ENCODE results near the gene SF1. TPM values are rescaled to one million over a fixed set of nuclear protein-coding genes. Genes with fewer than 3 reads are reported as not detected.

Gene SF1
- total and polyA plus RNA-seq, 2 of the 4 experiments (the other 2 are of a cell fraction): 56.8 to 88.0 TPM

DNA sequence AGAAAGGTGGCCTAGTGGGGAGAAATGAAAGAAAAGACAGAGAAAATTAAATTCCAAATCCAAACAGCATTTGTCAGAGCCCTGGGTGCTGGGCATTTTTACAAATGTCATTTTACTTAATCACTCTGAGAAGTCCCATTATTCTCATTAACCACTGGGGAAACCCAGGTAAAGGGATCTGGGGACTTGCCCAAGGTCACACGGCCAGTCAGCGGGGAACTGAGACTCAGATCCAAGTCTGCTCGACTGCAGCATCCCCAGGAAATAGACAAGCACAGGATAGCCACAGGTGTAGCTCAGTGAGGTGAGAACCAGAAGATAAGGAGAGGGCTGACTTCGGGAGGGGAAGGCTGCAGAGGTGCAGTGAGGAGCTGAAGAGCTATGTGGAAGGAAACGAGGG, 63.2 kb downstream of the SF1 start:
- DNase-seq (no peak), ATAC-seq (ENCODE audit: low read depth) (no peak)
- Histone ChIP-seq H2BK120ac (ENCODE audit: low read depth, low read length) (no peak overlapping the region), H3K56ac (ENCODE audit: extremely low read depth, insufficient read depth, low read length) (no peak overlapping the region), H3K9me3 (ENCODE audit: control insufficient read depth, insufficient read depth, low read length) (no peaks in the 10 kb centered on the region), H4K8ac (ENCODE audit: low read depth in 2 of 2, low read length in 2 of 2) (no peak overlapping the region), H3K4me3 (ENCODE audit: insufficient read depth, low read depth, low read length) (no peak overlapping the region), H3K79me1 (ENCODE audit: low read depth in 1 of 2, low read length in 2 of 2) (no peaks in the 10 kb centered on the region), H3K27me3 (ENCODE audit: control insufficient read depth, insufficient read depth, low read length) (peaks cover 87% of the 10 kb centered on the region), H3K23ac (ENCODE audit: low read depth, low read length) (no peak overlapping the region), H2BK15ac (ENCODE audit: low read depth, low read length) (no peak overlapping the region), H3K18ac (ENCODE audit: low read depth, low read length) (no peak overlapping the region), H2BK5ac (ENCODE audit: low read depth, low read length, poor library complexity, severe bottlenecking) (no peak overlapping the region), H2BK20ac (ENCODE audit: low read depth, low read length) (no peak overlapping the region), H4K91ac (ENCODE audit: insufficient read depth, low read depth, low read length) (no peak overlapping the region), H2AK5ac (ENCODE audit: low read depth, low read length) (no peak overlapping the region), H3K36me3 (ENCODE audit: control insufficient read depth, insufficient read depth, low read length) (no peaks in the 10 kb centered on the region), H4K5ac (ENCODE audit: low read depth, low read length) (no peak overlapping the region), H3K27ac (ENCODE audit: insufficient read depth, low read length) (no peak overlapping the region), H3K4ac (ENCODE audit: low read depth, low read length) (no peak overlapping the region), H2AK9ac (replicated peaks; ENCODE audit: low read depth, low read length, poor library complexity) (no peak overlapping the region), H3K4me1 (ENCODE audit: control insufficient read depth, insufficient read depth, low read length) (no peaks in the 10 kb centered on the region; the same call in 1 of the 2 replicates), H3K4me2 (ENCODE audit: low read depth, low read length) (no peak overlapping the region), H4K20me1 (ENCODE audit: insufficient read depth, low read length) (0 out of 2 replicates have a peak, but pooled peaks cover 3% of the 10 kb centered on the region), H3K9me1 (ENCODE audit: insufficient read depth, low read length) (0 out of 2 replicates have a peak, but pooled peaks cover 3% of the 10 kb centered on the region), H3K14ac (replicated peaks; ENCODE audit: low read depth, low read length) (no peak overlapping the region), H3K9ac (ENCODE audit: low read depth, low read length) (no peak overlapping the region), H2AFZ (replicated peaks; ENCODE audit: low read length, poor library complexity) (no peak overlapping the region)
- dilution Hi-C loops (cut with HindIII; ENCODE audit: low sequenced_read_pairs, unreplicated experiment) (no loop called here), in situ Hi-C loops (cut with MboI; ENCODE audit: low sequenced_read_pairs) (no loop called here), intact Hi-C loops (cut with micrococcal nuclease) (no loop called here)
- no TSS peak for BruUV-seq (replicated peaks)
- TF ChIP-seq RAD21 (IDR thresholded peaks at IDR 0.05; ENCODE audit: low read length) (no peak), POLR2A (IDR thresholded peaks at IDR 0.05; ENCODE audit: low read depth, low read length) (no peak), BHLHE40 (IDR thresholded peaks at IDR 0.05; ENCODE audit: low read depth, low read length) (no peak), SMC3 (IDR thresholded peaks at IDR 0.05; ENCODE audit: low read depth, low read length) (no peak), NFE2L2 (IDR thresholded peaks at IDR 0.05; ENCODE audit: low read depth, low read length) (no peak), MXI1 (IDR thresholded peaks at IDR 0.05; ENCODE audit: borderline replicate concordance, low read depth, low read length) (no peak), CHD1 (IDR thresholded peaks at IDR 0.05; ENCODE audit: low read depth, low read length) (no peak), RFX5 (IDR thresholded peaks at IDR 0.05; ENCODE audit: low read depth, low read length) (no peak), FOS (IDR thresholded peaks at IDR 0.05; ENCODE audit: low read depth, low read length) (no peak), MAFK (IDR thresholded peaks at IDR 0.05; ENCODE audit: low read depth, low read length) (no peak), RCOR1 (IDR thresholded peaks at IDR 0.05; ENCODE audit: insufficient replicate concordance, low read length) (no peak), CEBPB (IDR thresholded peaks at IDR 0.05; ENCODE audit: low read depth, low read length) (no peak)
- TF ChIP-seq, protein P1, sequence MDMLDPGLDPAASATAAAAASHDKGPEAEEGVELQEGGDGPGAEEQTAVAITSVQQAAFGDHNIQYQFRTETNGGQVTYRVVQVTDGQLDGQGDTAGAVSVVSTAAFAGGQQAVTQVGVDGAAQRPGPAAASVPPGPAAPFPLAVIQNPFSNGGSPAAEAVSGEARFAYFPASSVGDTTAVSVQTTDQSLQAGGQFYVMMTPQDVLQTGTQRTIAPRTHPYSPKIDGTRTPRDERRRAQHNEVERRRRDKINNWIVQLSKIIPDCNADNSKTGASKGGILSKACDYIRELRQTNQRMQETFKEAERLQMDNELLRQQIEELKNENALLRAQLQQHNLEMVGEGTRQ (IDR thresholded peaks at IDR 0.05; ENCODE audit: low read depth, low read length): no peak
- TF ChIP-seq, protein P2, sequence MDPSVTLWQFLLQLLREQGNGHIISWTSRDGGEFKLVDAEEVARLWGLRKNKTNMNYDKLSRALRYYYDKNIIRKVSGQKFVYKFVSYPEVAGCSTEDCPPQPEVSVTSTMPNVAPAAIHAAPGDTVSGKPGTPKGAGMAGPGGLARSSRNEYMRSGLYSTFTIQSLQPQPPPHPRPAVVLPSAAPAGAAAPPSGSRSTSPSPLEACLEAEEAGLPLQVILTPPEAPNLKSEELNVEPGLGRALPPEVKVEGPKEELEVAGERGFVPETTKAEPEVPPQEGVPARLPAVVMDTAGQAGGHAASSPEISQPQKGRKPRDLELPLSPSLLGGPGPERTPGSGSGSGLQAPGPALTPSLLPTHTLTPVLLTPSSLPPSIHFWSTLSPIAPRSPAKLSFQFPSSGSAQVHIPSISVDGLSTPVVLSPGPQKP (IDR thresholded peaks at IDR 0.05; ENCODE audit: borderline replicate concordance, low read depth, low read length): no peak
- CTCF ChIA-PET: no interaction called here
- no CpG with 5 or more reads among the region's 5 CpGs for WGBS, 2 experiments (ENCODE audit: extremely low coverage in 2 of 2, insufficient read length in 1 of 2)
- POLR2A ChIA-PET (ENCODE audit: unreplicated experiment): no interaction called here
